ENCODE results near the gene POLD3.

POLD3 gene

GRCh38 chr11:74681686-74682651, 89.6 kb downstream of the POLD3 start:
- DNase-seq: no peak
- in situ Hi-C loops (cut with HindIII; ENCODE audit: low pct_ligation_motif_present, low pct_unique_long_range_greater_than_20kb, low sequenced_read_pairs): no loop called here

GRCh38 chr11:74682731-74683278, 90.4 kb downstream of the POLD3 start:
- in situ Hi-C loops (cut with HindIII; ENCODE audit: low pct_ligation_motif_present, low pct_unique_long_range_greater_than_20kb, low sequenced_read_pairs): no loop called here

GRCh38 chr11:74683279-74683871, 91.0 kb downstream of the POLD3 start:
- DNase-seq: no peak
- in situ Hi-C loops (cut with HindIII; ENCODE audit: low pct_ligation_motif_present, low pct_unique_long_range_greater_than_20kb, low sequenced_read_pairs): no loop called here

More at GRCh38 chr11:74682731-74683278, 90.4 kb downstream of the POLD3 start:
- no peak for DNase-seq

GRCh38 chr11:74683941-74684481, 91.6 kb downstream of the POLD3 start:
- DNase-seq: no peak
- in situ Hi-C loops (cut with HindIII; ENCODE audit: low pct_ligation_motif_present, low pct_unique_long_range_greater_than_20kb, low sequenced_read_pairs): no loop called here

- in situ Hi-C loops (cut with HindIII; ENCODE audit: low pct_ligation_motif_present, low pct_unique_long_range_greater_than_20kb, low sequenced_read_pairs): no loop called here
- DNase-seq: no peak
Observed at GRCh38 chr11:74684661-74685060, 92.3 kb downstream of the POLD3 start.

- in situ Hi-C loops (cut with HindIII; ENCODE audit: low pct_ligation_motif_present, low pct_unique_long_range_greater_than_20kb, low sequenced_read_pairs): no loop called here
- no peak for DNase-seq
Observed at GRCh38 chr11:74685338-74685737, 93.0 kb downstream of the POLD3 start.

- in situ Hi-C loops (cut with HindIII; ENCODE audit: low pct_ligation_motif_present, low pct_unique_long_range_greater_than_20kb, low sequenced_read_pairs): no loop called here
- DNase-seq: no peak
Observed at GRCh38 chr11:74685905-74686304, 93.5 kb downstream of the POLD3 start.

- in situ Hi-C loops (cut with HindIII; ENCODE audit: low pct_ligation_motif_present, low pct_unique_long_range_greater_than_20kb, low sequenced_read_pairs): no loop called here
- DNase-seq: no peak
Observed at GRCh38 chr11:74686792-74687191, 94.4 kb downstream of the POLD3 start.

GRCh38 chr11:74687237-74688023, 95.0 kb downstream of the POLD3 start:
- in situ Hi-C loops (cut with HindIII; ENCODE audit: low pct_ligation_motif_present, low pct_unique_long_range_greater_than_20kb, low sequenced_read_pairs): no loop called here
- no peak for DNase-seq

- no peak for DNase-seq
- in situ Hi-C loops (cut with HindIII; ENCODE audit: low pct_ligation_motif_present, low pct_unique_long_range_greater_than_20kb, low sequenced_read_pairs): no loop called here
Observed at GRCh38 chr11:74689666-74690065, 97.3 kb downstream of the POLD3 start.

GRCh38 chr11:74691755-74692154, 99.4 kb downstream of the POLD3 start:
- in situ Hi-C loops (cut with HindIII; ENCODE audit: low pct_ligation_motif_present, low pct_unique_long_range_greater_than_20kb, low sequenced_read_pairs): no loop called here
- no peak for DNase-seq

Measured in ACHN (cell line).